SHP77 (cell line): ENCODE measurements around the gene MYO7B.
A peak's percentile ranks its signal among the peaks of the same experiment; 100 is the strongest.
"Not testable (repeated sequence)": the region's sequence is repeated elsewhere in the genome, so short reads cannot be mapped to it uniquely, and the experiment has no call there.

ENCODE experiments used
- DNase-seq, 2 experiments: peaks; one replicate each; lab custom pipeline; 2025; lab: John Stamatoyannopoulos, UW

MYO7B gene

DNA sequence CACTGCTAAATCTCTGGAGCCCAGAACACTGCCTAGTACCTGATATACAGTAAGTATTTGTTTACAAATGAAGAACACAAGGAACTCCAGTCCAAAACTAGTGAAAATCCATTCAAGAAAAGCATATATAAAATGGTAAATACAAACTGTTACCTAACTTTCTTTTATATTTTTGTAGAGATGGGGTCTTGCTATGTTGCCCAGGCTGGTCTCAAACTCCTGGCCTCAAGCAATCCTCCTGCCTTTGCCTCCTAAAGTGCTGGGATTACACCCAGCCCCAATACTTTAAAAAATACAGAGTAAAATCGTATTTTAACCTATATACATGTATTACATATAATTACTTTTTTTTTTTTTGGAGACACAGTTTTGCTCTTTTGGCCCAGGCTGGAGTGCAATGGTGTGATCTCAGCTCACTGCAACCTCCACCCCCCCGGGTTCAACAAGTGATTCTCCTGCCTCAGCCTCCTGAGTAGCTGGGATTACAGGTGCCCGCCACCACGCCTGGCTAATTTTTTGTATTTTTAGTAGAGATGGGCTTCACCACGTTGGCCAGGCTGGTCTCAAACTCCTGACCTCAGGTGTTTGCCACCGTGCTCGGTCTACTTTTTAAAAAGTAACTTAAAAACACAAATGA, 11.2 kb upstream of the MYO7B start:
- DNase-seq, result not testable (repeated sequence)

DNA sequence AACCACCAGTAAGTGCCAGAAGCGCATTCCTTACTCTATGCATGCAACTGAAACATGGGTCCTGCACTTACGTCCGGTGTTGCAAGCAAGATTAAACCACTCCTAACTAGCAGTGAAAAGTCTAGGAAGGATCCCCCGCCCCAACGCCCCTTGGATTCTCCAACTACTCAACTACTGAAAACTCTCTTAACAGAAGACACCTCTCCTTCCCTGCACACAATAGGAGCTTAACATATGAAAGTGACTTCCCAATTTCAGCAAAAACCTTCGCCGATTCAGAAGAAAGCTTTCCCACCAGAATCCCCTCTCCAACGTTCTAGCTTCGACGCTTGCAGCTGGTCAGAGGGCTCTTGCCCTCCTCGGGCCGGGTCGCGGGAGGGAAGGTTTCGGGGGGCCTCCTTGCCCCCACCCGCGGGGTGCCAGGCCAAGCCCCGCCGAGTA, 9.8 kb upstream of the MYO7B start:
- peak in 1 of 2 experiments; percentile 2 for DNase-seq

DNA sequence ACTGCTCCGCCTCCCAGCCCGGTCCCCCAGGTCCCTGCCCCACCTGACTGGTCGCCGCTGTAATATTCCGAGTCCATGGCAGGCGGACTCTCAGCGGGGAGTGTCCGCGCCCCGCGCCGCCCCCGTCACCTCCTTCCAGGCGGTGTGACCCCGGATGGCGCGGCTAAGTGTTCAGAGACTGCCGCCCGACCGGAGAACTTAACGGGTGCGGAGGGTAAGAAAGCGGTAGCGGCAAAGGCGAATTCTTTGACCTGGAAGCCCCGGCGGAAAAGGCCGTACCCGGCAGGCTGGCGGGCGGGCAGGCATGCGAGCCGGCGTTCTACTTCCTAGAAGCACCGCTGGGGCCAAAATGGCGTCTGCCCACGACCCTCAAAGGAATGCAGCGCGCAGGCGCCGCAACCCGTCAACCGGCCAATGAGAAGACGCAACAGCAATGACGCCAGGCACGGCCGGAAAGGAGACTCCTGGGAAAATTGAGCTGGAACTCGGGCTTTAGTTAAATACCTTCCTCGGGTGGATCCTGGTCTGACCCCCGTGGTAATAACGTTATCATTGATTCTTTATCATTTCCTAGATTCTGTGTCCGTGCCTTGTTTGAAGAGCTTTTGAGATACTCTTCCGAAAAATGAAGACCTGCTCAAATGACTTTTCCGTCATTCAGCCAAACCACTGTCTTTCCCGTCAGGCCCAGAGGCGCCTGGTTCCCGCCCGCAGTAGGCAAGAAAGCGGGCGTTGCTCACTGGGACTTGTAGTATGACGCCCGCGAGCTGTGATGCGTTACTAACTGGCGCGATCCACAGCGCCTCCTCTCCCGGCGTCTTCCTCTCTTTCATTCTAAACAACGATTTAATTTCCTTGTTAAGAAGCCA, 9.1 kb upstream of the MYO7B start, which contains the start of gene IWS1:
Gene IWS1 (minus strand): TSS at position 358 of the 869 bp plus-strand sequence. CDS start 281 bp downstream, at position 77.
- peak; percentile 92 to 96 for DNase-seq

DNA sequence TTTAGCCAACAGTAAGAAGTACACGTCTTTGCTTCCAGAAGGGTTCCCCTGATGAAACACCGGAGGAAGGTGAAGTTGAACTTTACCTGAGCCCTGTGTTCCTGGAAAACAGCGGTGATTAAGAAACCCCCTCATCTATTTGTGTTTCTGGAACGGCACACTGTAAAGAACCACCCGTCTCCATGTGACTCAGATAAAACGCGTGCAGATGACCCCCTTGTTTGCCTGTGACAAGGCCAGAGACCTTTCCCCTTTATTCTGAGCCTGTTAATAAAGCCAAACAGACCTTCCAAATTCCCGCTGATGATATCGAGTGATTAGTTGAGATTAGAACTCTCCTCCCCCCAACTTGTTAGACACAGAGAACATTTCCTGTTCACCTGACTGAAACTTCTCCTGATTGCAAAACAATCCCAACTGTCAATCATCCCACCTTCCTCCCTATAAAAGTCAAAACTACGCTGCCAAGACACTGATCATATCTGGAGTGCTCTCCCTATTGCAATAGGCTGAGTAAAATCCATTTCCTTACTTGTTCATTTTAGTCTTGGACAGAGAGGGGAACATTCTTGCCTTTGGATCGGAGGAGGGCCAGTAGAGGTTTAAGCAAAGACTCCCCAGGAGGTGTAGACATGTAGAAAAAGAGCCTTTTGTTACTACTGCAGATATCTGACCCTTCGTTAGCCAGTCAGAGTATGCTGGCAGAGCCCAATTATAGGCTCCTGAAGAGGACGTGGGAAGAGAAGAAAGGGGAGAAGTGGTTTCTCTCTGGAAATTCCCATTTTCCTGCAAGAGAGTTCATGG, 8.3 kb upstream of the MYO7B start:
- peak in 1 of 2 experiments; percentile 16 for DNase-seq

DNA sequence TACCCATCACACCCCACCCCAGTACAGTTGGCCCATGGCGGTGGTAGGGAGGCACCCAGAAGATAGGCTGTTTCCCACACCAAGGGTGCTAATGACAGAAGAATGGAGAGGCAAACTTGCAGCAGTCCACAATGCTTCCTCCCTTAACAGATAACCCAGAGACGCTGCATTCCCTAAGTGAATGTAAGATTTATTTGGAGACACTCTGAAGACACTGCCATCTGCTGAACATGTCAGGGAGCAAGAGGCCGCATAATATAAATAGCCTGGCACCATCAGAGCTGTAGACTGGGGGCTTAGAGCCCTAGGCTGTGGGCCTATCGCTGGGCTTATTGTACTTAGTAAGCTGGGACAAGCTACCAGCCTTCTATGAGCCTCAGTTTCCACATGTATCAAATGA, 7.0 kb upstream of the MYO7B start:
- no peak for DNase-seq

GRCh38 chr2:127529416-127529815, 6.1 kb upstream of the MYO7B start:
- not testable (repeated sequence) for DNase-seq

DNA sequence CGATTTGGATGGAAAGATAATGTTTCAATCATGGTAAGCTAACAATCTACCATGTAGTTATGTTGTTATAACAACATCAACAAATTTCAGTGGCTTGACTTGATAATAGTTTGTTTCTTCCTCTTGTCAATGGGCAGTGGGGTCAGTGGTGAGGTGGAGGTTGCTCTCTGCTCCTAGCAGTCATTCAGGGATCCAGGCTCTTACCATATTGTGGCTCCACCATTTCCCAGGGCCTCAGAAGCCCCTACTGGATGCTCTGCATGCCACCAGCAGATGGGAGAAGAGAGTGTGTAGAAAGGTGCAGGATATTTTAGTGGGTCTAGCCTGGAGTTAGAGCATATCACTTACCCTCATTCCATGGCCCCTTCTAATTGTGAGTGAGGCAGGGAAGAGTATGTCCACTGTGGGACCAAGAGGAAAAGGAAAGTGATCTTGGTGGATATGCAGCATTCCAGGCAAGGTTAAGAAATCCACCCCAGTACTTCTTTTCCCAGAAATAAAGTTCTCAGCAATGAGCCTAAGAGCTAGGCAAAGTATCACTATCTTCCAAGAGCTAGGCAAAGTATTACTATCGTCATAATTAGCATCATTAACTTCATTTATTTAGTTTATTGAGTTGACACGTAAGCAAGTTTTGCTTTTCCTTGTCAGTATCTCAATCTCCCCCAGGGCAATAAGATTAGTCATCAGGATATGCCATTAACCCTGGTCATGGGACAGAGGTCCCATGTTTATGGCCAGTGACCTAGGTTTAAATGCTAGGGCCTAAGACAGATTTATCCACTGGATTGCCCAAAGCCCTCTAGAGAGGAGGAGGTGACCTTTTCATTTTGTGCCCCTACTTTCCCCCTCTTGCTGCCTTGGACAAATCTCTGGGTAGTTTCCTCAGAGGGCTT, 5.0 kb upstream of the MYO7B start:
- no peak for DNase-seq

DNA sequence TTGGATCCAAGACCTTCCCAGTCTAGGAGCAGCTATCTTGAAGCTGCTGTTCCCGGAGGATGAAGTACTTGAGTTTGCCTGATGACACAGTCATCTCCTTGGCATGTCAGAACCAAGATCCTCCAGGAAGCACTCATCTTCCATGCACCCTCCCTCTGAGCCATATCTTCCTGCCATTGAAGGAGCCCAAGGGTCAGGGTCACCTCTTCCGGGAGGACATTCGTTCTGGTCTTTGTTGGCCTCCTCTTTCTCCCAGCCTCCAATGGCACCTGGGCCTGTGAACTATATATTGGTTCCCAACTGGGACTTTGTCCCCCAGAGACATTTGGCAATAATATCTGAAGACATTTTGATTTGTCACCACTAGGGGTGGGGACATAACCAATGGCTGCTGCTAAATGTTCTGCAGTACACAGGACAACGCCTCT, 4.2 kb upstream of the MYO7B start:
- DNase-seq, result no peak

DNA sequence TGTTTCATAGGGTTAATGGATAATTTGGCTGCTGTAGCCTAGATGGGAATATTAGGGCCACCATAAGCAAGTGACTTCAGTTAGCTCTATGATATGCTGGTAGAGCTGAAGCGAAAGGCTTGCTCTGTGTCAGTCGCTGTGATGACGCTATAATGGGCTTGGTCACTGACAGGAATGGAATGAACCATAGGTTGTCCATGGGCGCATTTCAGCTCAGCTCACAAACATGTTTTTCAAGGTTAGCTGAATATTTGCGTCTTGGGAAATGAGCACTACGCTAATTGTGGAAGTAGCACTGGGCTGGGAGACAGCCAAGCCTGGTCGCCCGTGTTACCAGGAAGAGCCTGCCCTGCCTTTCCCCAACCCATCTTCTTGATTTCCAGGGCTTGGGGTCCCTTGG, 3.2 kb upstream of the MYO7B start:
- DNase-seq, result no peak

GRCh38 chr2:127535918-127536317, 435 bp downstream of the MYO7B start:
- no peak for DNase-seq

- no peak for DNase-seq
Observed at GRCh38 chr2:127536707-127537541, 1.4 kb downstream of the MYO7B start.

GRCh38 chr2:127537644-127538043, 2.2 kb downstream of the MYO7B start:
- DNase-seq, result no peak

DNA sequence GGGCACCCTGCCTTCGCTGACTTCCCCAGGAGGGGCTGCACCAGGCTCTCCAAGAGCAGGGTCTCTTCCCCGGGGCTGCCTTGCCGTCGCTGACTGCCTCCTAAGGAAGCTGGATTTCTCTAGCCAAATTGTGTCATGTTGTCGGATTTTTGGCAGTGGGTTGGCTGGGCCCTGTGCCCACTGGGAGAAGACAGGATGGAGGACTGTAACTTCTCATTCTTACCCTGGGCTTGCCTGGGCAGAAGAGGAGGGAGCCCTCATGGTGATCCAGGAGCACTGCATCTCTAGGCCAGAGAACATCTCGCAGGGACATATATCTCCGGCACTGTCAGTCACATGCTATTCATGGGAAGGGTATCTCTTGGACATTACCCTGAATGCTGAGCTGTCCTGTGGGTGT, 6.3 kb downstream of the MYO7B start:
- no peak for DNase-seq

- no peak for DNase-seq
Observed at GRCh38 chr2:127542231-127542630, 6.7 kb downstream of the MYO7B start.

DNA sequence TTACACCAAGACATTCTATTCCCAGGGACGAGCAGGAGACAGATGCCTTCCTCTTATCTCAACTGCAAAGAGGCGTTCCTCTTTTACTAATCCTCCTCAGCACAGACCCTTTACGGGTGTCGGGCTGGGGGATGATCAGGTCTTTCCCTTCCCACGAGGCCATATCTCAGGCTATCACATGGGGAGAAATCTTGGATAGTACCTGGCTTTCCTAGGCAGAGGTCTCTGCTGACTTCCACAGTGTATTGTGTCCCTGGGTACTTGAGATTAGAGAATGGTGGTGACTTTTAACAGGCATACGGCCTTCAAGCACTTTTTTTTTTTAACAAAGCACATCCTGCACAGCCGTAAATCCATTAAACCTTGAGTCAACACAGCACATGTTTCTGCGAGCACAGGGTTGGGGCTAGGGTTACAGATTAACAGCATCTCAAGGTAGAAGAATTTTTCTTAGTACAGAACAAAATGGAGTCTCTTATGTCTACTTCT, 7.6 kb downstream of the MYO7B start:
- DNase-seq, result not testable (repeated sequence)

DNA sequence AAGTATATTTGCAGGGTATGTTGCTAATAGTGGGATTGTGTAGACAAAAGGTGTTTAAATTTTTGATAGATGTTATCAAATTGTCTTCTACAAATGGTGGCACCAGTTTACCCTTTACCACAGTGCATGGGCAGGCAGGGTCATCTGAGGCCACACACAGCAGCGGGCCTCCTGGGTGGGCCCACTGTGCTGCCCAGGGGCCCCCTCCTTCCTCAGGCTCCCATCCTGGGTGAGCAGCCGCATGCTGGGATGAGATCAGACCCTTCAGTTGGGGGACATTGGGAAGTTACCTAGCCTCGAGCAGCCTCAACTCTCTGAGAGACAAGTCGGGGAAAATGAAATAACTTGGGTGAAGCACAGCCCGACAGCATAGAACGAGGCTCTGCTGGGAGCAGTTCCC, 9.7 kb downstream of the MYO7B start:
- DNase-seq, result no peak

DNA sequence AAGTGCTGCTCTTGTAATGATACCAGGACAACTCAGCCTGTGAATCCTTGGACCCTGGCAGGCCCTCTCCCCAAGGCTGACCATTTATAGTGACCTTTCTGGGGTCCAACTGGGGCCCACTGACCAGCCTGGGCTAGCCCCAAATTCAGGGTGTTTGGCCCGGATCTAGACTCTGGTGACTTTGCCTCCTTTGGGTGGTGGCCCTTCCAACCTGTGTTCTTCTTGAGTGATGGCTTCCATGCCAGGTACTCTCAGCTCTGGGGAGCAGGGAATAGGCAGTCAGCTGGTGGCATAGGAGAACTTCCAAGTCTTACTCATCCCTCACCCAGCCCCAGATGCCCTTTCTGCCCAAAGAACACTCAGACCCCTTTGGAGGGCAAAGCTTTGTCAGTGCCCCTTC, 10.3 kb downstream of the MYO7B start:
- no peak for DNase-seq

GRCh38 chr2:127546797-127547196, 11.3 kb downstream of the MYO7B start:
- no peak for DNase-seq

GRCh38 chr2:127551221-127551930, 15.9 kb downstream of the MYO7B start:
- DNase-seq, result no peak

GRCh38 chr2:127552336-127552735, 16.9 kb downstream of the MYO7B start:
- no peak for DNase-seq
